A549 (cell line): ENCODE measurements around the gene LRRC8A. TPM values are rescaled to one million over a fixed set of nuclear protein-coding genes. Genes with fewer than 3 reads are reported as not detected.
"Not testable (repeated sequence)": the region's sequence is repeated elsewhere in the genome, so short reads cannot be mapped to it uniquely, and the experiment has no call there.

Experiments
- ATAC-seq, 2 experiments: fragments of 200-7000 bp in 1 of 2; fragments of >200 bp in 1 of 2; cut with Nextera tagmentation in 1 of 2; cut with Tn5 transposase in 1 of 2; 3 replicates each; pipeline versions ENCODE4 v1.8.0 to v1.9.1; 2018 to 2020; ENCODE audit warnings: mild to moderate bottlenecking in 1 of 2, moderate library complexity in 1 of 2
- CTCF ChIA-PET: fragments of 300-600 bp; sonication (Branson Sonifier 250); formaldehyde crosslinking; extraction: SDS; loops from one replicate; lab custom pipeline; 2021; ENCODE audit warnings: antibody characterized with exemption, inconsistent platforms; lab: Yijun Ruan, JAX
- POLR2A ChIA-PET: fragments of 350-600 bp; formaldehyde crosslinking; extraction: SDS; loops from one replicate; lab custom pipeline; 2021; ENCODE audit warnings: antibody characterized with exemption, inconsistent platforms; lab: Yijun Ruan, JAX
- DNase-seq, 2 experiments: peaks; one replicate each; pipeline versions ENCODE4 v3.0.0 to v3.0.0-alpha.2; 2011 to 2016; ENCODE audit warnings: low read depth in 1 of 2, low spot score in 1 of 2
- FAIRE-seq: peaks from 2 replicates; lab custom pipeline; 2011; peaks lifted over from hg19 to GRCh38; lab: Jason Lieb, UNC
- H3K27ac ChIP-seq, 2 experiments: fragments of >200 bp; sonication (Bioruptor Twin); formaldehyde crosslinking; 3 replicates each; pipeline ENCODE4 v1.5.1; 2016 to 2017
- H3K4me1 ChIP-seq: fragments of >200 bp; sonication (Bioruptor Twin); formaldehyde crosslinking; 3 replicates; pipeline ENCODE4 v1.6.1; 2016
- H3K4me2 ChIP-seq: fragments of >200 bp; sonication (Bioruptor Twin); formaldehyde crosslinking; 3 replicates; pipeline ENCODE4 v1.6.1; 2016
- H3K4me3 ChIP-seq: fragments of >200 bp; sonication (Bioruptor Twin); formaldehyde crosslinking; 3 replicates; pipeline ENCODE4 v1.5.1; 2016
- H3K9me3 ChIP-seq: fragments of >200 bp; sonication (Bioruptor Twin); formaldehyde crosslinking; 3 replicates; pipeline ENCODE4 v1.6.1; 2016
- BCL3 ChIP-seq: fragments of >200 bp; sonication (Bioruptor Twin); formaldehyde crosslinking; IDR thresholded peaks from 3 replicates; pipeline ENCODE4 v1.6.1; 2016
- ESRRA ChIP-seq: fragments of 150-350 bp; IDR thresholded peaks from 2 replicates; pipeline ENCODE4 v1.6.1; 2014; ENCODE audit warnings: mild to moderate bottlenecking, low read length, borderline replicate concordance
- FOSL2 ChIP-seq, 2 experiments: fragments of 450-650 bp in 1 of 2; fragments of >200 bp in 1 of 2; sonication (Bioruptor Twin) in 1 of 2; formaldehyde crosslinking; IDR thresholded peaks; 2 replicates each; pipeline versions ENCODE4 v1.5.0 to v1.6.1; 2016 to 2020; ENCODE audit warnings: mild to moderate bottlenecking in 1 of 2, moderate library complexity in 1 of 2
- HDAC2 ChIP-seq: fragments of 200-600 bp; sonication (generic); IDR thresholded peaks from 2 replicates; pipeline ENCODE4 v1.6.1; 2016
- HMGXB4 ChIP-seq: fragments of 250-450 bp; sonication (Bioruptor Pico); IDR thresholded peaks from 2 replicates; pipeline ENCODE4 v1.5.0; 2021; ENCODE audit warnings: mild to moderate bottlenecking, moderate library complexity, borderline replicate concordance
- KDM5A ChIP-seq: fragments of 200-600 bp; sonication (generic); IDR thresholded peaks from 2 replicates; pipeline ENCODE4 v1.6.1; 2016; ENCODE audit warnings: antibody characterized with exemption, mild to moderate bottlenecking
- MAFK ChIP-seq: fragments of 450-650 bp; IDR thresholded peaks from 2 replicates; pipeline ENCODE4 v1.6.1; 2014; ENCODE audit not compliant: partially characterized antibody
- MYC ChIP-seq: IDR thresholded peaks from 2 replicates; pipeline ENCODE4 v1.6.1; 2012; ENCODE audit warnings: mild to moderate bottlenecking, inconsistent platforms, low read length, improper control_type of control experiment, borderline replicate concordance
- NFE2L2 ChIP-seq: fragments of 150-350 bp; conservative IDR thresholded peaks from 2 replicates; pipeline ENCODE4 v1.6.1; 2014; ENCODE audit warnings: low read length
- NPAS2 ChIP-seq: fragments of 250-450 bp; sonication (Bioruptor Pico); IDR thresholded peaks from 2 replicates; pipeline ENCODE4 v1.8.0; 2022; ENCODE audit warnings: mild to moderate bottlenecking, moderate library complexity, borderline replicate concordance
- NR3C1 ChIP-seq: fragments of >200 bp; sonication (Bioruptor Twin); formaldehyde crosslinking; IDR thresholded peaks from 3 replicates; pipeline ENCODE4 v1.6.1; 2017
- RARB ChIP-seq: fragments of 250-450 bp; sonication (Bioruptor Pico); IDR thresholded peaks from 2 replicates; pipeline ENCODE4 v1.8.0; 2021; ENCODE audit warnings: mild to moderate bottlenecking, moderate library complexity
- SMC3 ChIP-seq: fragments of >200 bp; sonication (Bioruptor Twin); formaldehyde crosslinking; IDR thresholded peaks from 3 replicates; pipeline ENCODE4 v1.6.1; 2018; ENCODE audit warnings: inconsistent platforms
- USF2 ChIP-seq: fragments of 450-650 bp; IDR thresholded peaks from 2 replicates; pipeline ENCODE4 v1.6.1; 2014; ENCODE audit warnings: antibody characterized with exemption
- ZFP36 ChIP-seq: fragments of 450-650 bp; IDR thresholded peaks from 2 replicates; pipeline ENCODE4 v1.6.1; 2014; ENCODE audit warnings: borderline replicate concordance; ENCODE audit not compliant: partially characterized antibody
- ZSCAN20 ChIP-seq: fragments of 250-450 bp; sonication (Bioruptor Pico); IDR thresholded peaks from 2 replicates; pipeline ENCODE4 v1.8.0; 2022; ENCODE audit warnings: mild to moderate bottlenecking, moderate library complexity
- WGBS: methylation state at CpG from one replicate; pipeline ENCODE4 v1.1.6; 2017; ENCODE audit errors: missing lambda C conversion rate; 5-methylcytosine and 5-hydroxymethylcytosine counted together
- polyA plus RNA-seq, 4 experiments: library from polyadenylated mRNA; depleted of rRNA in 3 of 4; stranded (reverse); fragments of >200 nt; fragmentation: RNase III in 1 of 4; extraction: RNeasy Plus Mini Kit Qiagen cat#74134 plus additional on column Dnase treatment in 1 of 4; gene quantifications; 2 replicates in 3 of 4; 3 replicates in 1 of 4; pipeline ENCODE4 v1.2.3, GENCODE V29; 2011 to 2017

LRRC8A gene
- polyA plus RNA-seq, 2 of the 4 experiments (the other 2 are of a cell fraction): 22.9 to 25.9 TPM

- Histone ChIP-seq H3K9me3 (no peaks in the 10 kb centered on the region), H3K4me2 (no peak overlapping the region), H3K27ac (no peak overlapping the region), H3K4me3 (no peak overlapping the region), H3K4me1 (no peaks in the 10 kb centered on the region)
- no peak for TF ChIP-seq MAFK
- TF ChIP-seq ZFP36: peak; percentile 24
- ChIA-PET POLR2A (no interaction called here), CTCF (interaction anchor here (0.6 to 4.6 kb wide), 4 partner anchors 10 to 135 kb away, joined by 4 to 30 read pairs (median 4); no protein-coding TSS in a partner anchor)
- no peak for ATAC-seq
- FAIRE-seq: no peak
- 87% methylated on average over 12 of the region's 12 CpGs for WGBS
- no peak for DNase-seq
These were observed 40.0 kb upstream of the LRRC8A start for GRCh38 chr9:128841694-128842492.

- 83% methylated on average over 7 of the region's 7 CpGs for WGBS
- H3K4me3 ChIP-seq, ATAC-seq, H3K9me3 ChIP-seq, FAIRE-seq, H3K4me1 ChIP-seq, POLR2A ChIA-PET, H3K4me2 ChIP-seq, H3K27ac ChIP-seq, DNase-seq: not testable (repeated sequence)
- CTCF ChIA-PET: interaction anchor here (0.7 to 4.6 kb wide), 5 partner anchors 9 to 537 kb away, joined by 3 to 30 read pairs (median 6); no protein-coding TSS in a partner anchor
These were observed 38.8 kb upstream of the LRRC8A start for GRCh38 chr9:128843171-128843570.

GRCh38 chr9:128845186-128845931 is 36.6 kb upstream of the LRRC8A start:
- no peak for TF ChIP-seq FOSL2 (IDR thresholded peaks at IDR 0.05)
- TF ChIP-seq FOSL2 (CRISPR knock-in tag; IDR thresholded peaks at IDR 0.05): no peak
- TF ChIP-seq, all 56 proteins: peak for 0
- no peak overlapping the region for H3K4me3 ChIP-seq
- POLR2A ChIA-PET: interaction anchor here (0.8 kb wide), 1 partner anchor 26 kb away, joined by 3 read pairs; no protein-coding TSS in a partner anchor
- H3K4me2 ChIP-seq: no peak overlapping the region
- DNase-seq: no peak
- 89% methylated on average over 11 of the region's 13 CpGs for WGBS
- CTCF ChIA-PET: interaction anchor here (0.6 to 4.6 kb wide), 10 partner anchors 8 to 482 kb away, joined by 3 to 30 read pairs (median 4); no protein-coding TSS in a partner anchor
- ATAC-seq: peak; percentile 78 to 86
- H3K4me1 ChIP-seq: no peaks in the 10 kb centered on the region
- no peak for FAIRE-seq
- peaks cover 19% of the 10 kb centered on the region for H3K9me3 ChIP-seq
- H3K27ac ChIP-seq: no peak overlapping the region

GRCh38 chr9:128846680-128847030 is 35.3 kb upstream of the LRRC8A start:
- WGBS: 100% methylated on average over 1 of the region's 3 CpGs
- no peak overlapping the region for H3K4me2 ChIP-seq
- ChIA-PET POLR2A (no interaction called here), CTCF (interaction anchor here (0.6 to 4.1 kb wide), 4 partner anchors 16 to 84 kb away, joined by 3 to 22 read pairs (median 10); no protein-coding TSS in a partner anchor)
- H3K4me1 ChIP-seq: no peaks in the 10 kb centered on the region
- no peak for FAIRE-seq
- TF ChIP-seq ZSCAN20 (no peak), HMGXB4 (CRISPR knock-in tag) (no peak)
- H3K4me3 ChIP-seq: no peak overlapping the region
- no peak for DNase-seq
- peaks cover 30% of the 10 kb centered on the region for H3K9me3 ChIP-seq
- no peak overlapping the region for H3K27ac ChIP-seq
- no peak for ATAC-seq

- no peak for FAIRE-seq
- ChIA-PET POLR2A (no interaction called here), CTCF (interaction anchor here (1.0 to 4.1 kb wide), 3 partner anchors 15 to 81 kb away, joined by 3 to 22 read pairs (median 16); no protein-coding TSS in a partner anchor)
- no peak overlapping the region for H3K4me2 ChIP-seq
- no peak for ATAC-seq
- no peak overlapping the region for H3K27ac ChIP-seq
- H3K4me1 ChIP-seq: no peaks in the 10 kb centered on the region
- DNase-seq: no peak
- WGBS: 87% methylated on average over 1 of the region's 1 CpG
- peaks cover 33% of the 10 kb centered on the region for H3K9me3 ChIP-seq
- H3K4me3 ChIP-seq: no peak overlapping the region
- no peak for TF ChIP-seq NFE2L2
- no peak for TF ChIP-seq BCL3
- no peak for TF ChIP-seq MAFK
- no peak for TF ChIP-seq FOSL2 (IDR thresholded peaks at IDR 0.05)
- no peak for TF ChIP-seq FOSL2 (CRISPR knock-in tag; IDR thresholded peaks at IDR 0.05)
- no peak for TF ChIP-seq HDAC2
- no peak for TF ChIP-seq NPAS2
- TF ChIP-seq NR3C1: no peak
- no peak for TF ChIP-seq USF2
- no peak for TF ChIP-seq RARB (CRISPR knock-in tag)
- TF ChIP-seq SMC3: no peak
- no peak for TF ChIP-seq MYC
- no peak for TF ChIP-seq KDM5A
- TF ChIP-seq HMGXB4 (CRISPR knock-in tag): no peak
- TF ChIP-seq ESRRA: no peak
These were observed 34.1 kb upstream of the LRRC8A start for GRCh38 chr9:128847803-128848202.
